Measurements from ENCODE around the gene KNOP1.

The KNOP1 gene

DNA sequence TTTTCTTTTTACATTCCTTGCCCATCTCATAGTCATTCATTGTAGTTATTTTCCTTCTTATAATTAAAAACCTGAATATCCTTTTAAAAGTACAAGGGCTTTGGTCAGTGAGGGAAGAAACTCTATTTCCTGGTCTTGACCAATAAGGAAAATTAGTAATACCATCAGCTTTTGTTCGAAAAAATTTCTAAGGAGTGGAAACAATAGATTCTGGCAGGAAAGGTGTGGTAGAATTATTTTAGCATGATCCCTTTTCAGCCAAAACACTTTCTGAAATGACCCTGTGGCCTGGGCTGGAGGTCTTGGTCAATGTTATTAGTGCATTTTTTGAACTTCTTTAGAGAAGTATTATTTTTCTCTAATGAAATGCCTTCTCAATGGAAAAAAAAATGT, 36.6 kb upstream of the KNOP1 start:
- no peak overlapping the region for H3K4me2 ChIP-seq (ENCODE audit: low read length)
- TF ChIP-seq, protein P1, sequence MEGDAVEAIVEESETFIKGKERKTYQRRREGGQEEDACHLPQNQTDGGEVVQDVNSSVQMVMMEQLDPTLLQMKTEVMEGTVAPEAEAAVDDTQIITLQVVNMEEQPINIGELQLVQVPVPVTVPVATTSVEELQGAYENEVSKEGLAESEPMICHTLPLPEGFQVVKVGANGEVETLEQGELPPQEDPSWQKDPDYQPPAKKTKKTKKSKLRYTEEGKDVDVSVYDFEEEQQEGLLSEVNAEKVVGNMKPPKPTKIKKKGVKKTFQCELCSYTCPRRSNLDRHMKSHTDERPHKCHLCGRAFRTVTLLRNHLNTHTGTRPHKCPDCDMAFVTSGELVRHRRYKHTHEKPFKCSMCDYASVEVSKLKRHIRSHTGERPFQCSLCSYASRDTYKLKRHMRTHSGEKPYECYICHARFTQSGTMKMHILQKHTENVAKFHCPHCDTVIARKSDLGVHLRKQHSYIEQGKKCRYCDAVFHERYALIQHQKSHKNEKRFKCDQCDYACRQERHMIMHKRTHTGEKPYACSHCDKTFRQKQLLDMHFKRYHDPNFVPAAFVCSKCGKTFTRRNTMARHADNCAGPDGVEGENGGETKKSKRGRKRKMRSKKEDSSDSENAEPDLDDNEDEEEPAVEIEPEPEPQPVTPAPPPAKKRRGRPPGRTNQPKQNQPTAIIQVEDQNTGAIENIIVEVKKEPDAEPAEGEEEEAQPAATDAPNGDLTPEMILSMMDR (IDR thresholded peaks at IDR 0.05; ENCODE audit: low read depth, low read length, poor library complexity, severe bottlenecking) = no peak
- TF ChIP-seq EZH2phosphoT487 (IDR thresholded peaks at IDR 0.05; ENCODE audit: borderline replicate concordance, low read length) = no peak
- no peak overlapping the region for H3K4me3 ChIP-seq (ENCODE audit: low read length)
- no peaks in the 10 kb centered on the region for H3K79me2 ChIP-seq (ENCODE audit: control insufficient read depth, low read length)
- no peak overlapping the region for H3K27ac ChIP-seq (ENCODE audit: low read depth, low read length)
- H3K4me1 ChIP-seq (ENCODE audit: control insufficient read depth, low read length) = no peaks in the 10 kb centered on the region
- no peaks in the 10 kb centered on the region for H4K20me1 ChIP-seq (ENCODE audit: control insufficient read depth, insufficient read depth, low read depth, low read length)
- H3K9me3 ChIP-seq (ENCODE audit: control insufficient read depth, insufficient read depth, low read length) = no peaks in the 10 kb centered on the region
- no peaks in the 10 kb centered on the region for H3K36me3 ChIP-seq (ENCODE audit: control insufficient read depth, low read length)
- H3K9me2 ChIP-seq (replicated peaks; ENCODE audit: control insufficient read depth, low read length) = no peaks in the 10 kb centered on the region
- H3K27me3 ChIP-seq (ENCODE audit: control insufficient read depth, low read length) = no peaks in the 10 kb centered on the region
- no peaks in the 10 kb centered on the region for H3F3A ChIP-seq (ENCODE audit: control insufficient read depth, insufficient read depth)

DNA sequence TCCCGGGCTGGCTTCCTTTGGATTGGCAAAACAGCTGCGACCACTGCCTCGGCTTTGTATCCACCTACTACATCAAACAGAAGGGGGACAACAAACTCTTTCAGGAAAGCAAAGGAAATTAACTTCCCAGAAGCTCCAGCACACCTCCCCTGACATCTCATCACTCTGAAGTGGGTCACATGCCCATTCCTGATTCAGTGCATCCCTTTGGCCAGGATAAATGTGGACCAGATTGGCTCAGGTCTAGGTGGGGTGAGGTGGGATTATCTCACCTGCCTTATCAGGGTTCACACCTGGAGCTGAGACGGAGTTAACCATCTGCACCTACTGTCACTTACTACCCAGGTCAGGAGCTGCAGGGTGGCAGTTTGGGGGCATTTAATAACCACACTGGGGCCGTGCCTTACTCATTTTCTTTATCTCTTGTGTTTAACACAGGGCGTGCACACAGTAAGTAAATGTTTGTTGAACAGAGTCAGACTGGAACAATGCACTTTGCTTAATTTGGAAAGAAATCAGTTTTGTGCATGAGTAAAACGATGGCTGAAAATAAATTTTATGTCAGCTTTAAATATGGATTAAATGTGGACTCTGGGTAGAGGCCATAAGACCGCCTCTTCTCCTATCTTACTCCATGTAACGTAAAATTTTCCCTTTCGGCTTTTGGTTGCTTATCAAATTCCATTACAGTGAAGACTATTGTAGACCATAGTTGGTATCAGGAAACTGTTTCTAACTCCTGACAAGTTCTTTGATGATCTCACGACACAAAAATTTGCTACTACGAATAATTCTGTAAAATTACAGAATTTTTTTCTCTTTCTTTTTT, 36.0 kb upstream of the KNOP1 start:
- Histone ChIP-seq H3K4me1 (ENCODE audit: control insufficient read depth, low read length) (no peaks in the 10 kb centered on the region), H3K27ac (ENCODE audit: low read depth, low read length) (no peak overlapping the region), H3K27me3 (ENCODE audit: control insufficient read depth, low read length) (no peaks in the 10 kb centered on the region), H3K9me3 (ENCODE audit: control insufficient read depth, insufficient read depth, low read length) (no peaks in the 10 kb centered on the region), H3K79me2 (ENCODE audit: control insufficient read depth, low read length) (no peaks in the 10 kb centered on the region), H3K4me3 (ENCODE audit: low read length) (no peak overlapping the region), H3F3A (ENCODE audit: control insufficient read depth, insufficient read depth) (no peaks in the 10 kb centered on the region), H3K36me3 (ENCODE audit: control insufficient read depth, low read length) (no peaks in the 10 kb centered on the region), H3K9me2 (replicated peaks; ENCODE audit: control insufficient read depth, low read length) (no peaks in the 10 kb centered on the region), H4K20me1 (ENCODE audit: control insufficient read depth, insufficient read depth, low read depth, low read length) (no peaks in the 10 kb centered on the region), H3K4me2 (ENCODE audit: low read length) (no peak overlapping the region)
- TF ChIP-seq, protein P1 (IDR thresholded peaks at IDR 0.05; ENCODE audit: low read depth, low read length, poor library complexity, severe bottlenecking) = no peak
- no peak for TF ChIP-seq EZH2phosphoT487 (IDR thresholded peaks at IDR 0.05; ENCODE audit: borderline replicate concordance, low read length)

DNA sequence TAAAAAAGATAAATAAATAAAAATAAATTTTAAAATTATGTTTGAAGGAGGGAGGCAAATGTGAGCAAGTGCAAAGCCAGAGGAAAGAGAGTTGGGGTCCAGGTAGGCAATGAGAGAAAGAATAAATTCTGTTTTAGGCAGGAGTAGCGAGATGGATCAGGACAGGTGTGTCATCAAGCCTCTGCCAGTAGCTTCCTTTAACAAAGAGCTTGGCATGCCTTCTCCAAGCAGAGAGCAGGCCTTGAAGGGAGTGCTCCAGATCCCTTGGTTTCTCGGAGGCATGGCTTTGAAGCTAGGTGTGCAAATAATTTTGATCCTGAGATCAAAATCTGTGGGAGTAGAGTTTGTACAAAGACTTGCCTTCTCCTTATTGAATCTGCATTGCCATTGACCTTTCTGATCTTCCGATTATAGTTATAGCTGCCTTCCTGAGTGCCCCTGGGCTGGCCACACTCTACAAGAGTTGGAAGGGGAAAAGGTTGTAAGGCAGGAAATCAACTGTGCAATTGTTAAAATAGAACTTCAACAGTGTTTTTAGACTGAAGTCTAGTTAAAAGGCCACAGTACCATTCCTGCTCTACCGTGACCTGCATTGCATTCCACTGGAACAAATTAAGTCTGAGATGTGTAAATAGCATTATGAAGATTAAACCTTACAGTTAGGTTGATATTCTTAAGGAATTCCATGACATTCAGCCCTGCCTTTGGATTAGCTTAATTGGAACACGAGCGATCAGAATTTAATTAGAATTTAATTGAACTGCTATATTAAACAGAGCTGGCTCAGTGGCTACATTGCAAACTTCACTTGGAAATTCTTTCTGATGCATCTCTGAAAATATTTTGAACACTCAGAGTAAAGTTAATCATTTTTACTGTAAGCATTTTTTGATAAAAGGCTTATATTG, 33.7 kb upstream of the KNOP1 start:
- no peak overlapping the region for H3K4me2 ChIP-seq (ENCODE audit: low read length)

More for the DNA sequence above, 33.7 kb upstream of the KNOP1 start:
- H3F3A ChIP-seq (ENCODE audit: control insufficient read depth, insufficient read depth) = no peaks in the 10 kb centered on the region
- H3K27ac ChIP-seq (ENCODE audit: low read depth, low read length) = no peak overlapping the region
- H4K20me1 ChIP-seq (ENCODE audit: control insufficient read depth, insufficient read depth, low read depth, low read length) = no peaks in the 10 kb centered on the region
- no peaks in the 10 kb centered on the region for H3K79me2 ChIP-seq (ENCODE audit: control insufficient read depth, low read length)
- no peaks in the 10 kb centered on the region for H3K27me3 ChIP-seq (ENCODE audit: control insufficient read depth, low read length)
- no peak overlapping the region for H3K4me3 ChIP-seq (ENCODE audit: low read length)
- TF ChIP-seq EZH2phosphoT487 (IDR thresholded peaks at IDR 0.05; ENCODE audit: borderline replicate concordance, low read length) = no peak
- no peaks in the 10 kb centered on the region for H3K36me3 ChIP-seq (ENCODE audit: control insufficient read depth, low read length)
- no peaks in the 10 kb centered on the region for H3K4me1 ChIP-seq (ENCODE audit: control insufficient read depth, low read length)
- H3K9me3 ChIP-seq (ENCODE audit: control insufficient read depth, insufficient read depth, low read length) = no peaks in the 10 kb centered on the region
- H3K9me2 ChIP-seq (replicated peaks; ENCODE audit: control insufficient read depth, low read length) = no peaks in the 10 kb centered on the region

Measured in DOHH2 (cell line).